Progenitor cell of endocrine pancreas (in vitro differentiated cells): ENCODE results near the gene NOTCH1. TPM values are rescaled to one million over a fixed set of nuclear protein-coding genes. Genes with fewer than 3 reads are reported as not detected.

Source experiments
- DNase-seq: peaks from one replicate; pipeline ENCODE4 v3.0.0; 2021; ENCODE audit warnings: low spot score; ENCODE audit not compliant: unreplicated experiment
- H3K27ac Mint-ChIP-seq: 2 replicates; pipeline ENCODE4 v1.8.0; 2021; ENCODE audit warnings: mild to moderate bottlenecking, moderate library complexity, mixed read lengths
- H3K27me3 Mint-ChIP-seq: 2 replicates; pipeline ENCODE4 v1.8.0; 2021; ENCODE audit warnings: mixed read lengths
- H3K36me3 Mint-ChIP-seq: 2 replicates; pipeline ENCODE4 v1.8.0; 2022; ENCODE audit warnings: mixed read lengths; ENCODE audit not compliant: insufficient read depth
- H3K4me1 Mint-ChIP-seq: 2 replicates; pipeline ENCODE4 v1.8.0; 2021; ENCODE audit warnings: low read depth, mixed read lengths
- H3K4me3 Mint-ChIP-seq: 2 replicates; pipeline ENCODE4 v1.8.0; 2021; ENCODE audit warnings: low read depth, mild to moderate bottlenecking, moderate library complexity, mixed read lengths
- H3K9me3 Mint-ChIP-seq: 2 replicates; pipeline ENCODE4 v1.8.0; 2021; ENCODE audit warnings: low read depth, mixed read lengths
- total RNA-seq: library from RNA; stranded (reverse); gene quantifications from 2 replicates; pipeline ENCODE4 v1.2.1, GENCODE V29; 2021
- TF ChIP-seq, protein P1 (sequence below): fragments of 200-600 bp; sonication (generic); IDR thresholded peaks from one replicate; pipeline ENCODE4 v1.5.0; 2021; ENCODE audit warnings: antibody characterized with exemption, mild to moderate bottlenecking; ENCODE audit not compliant: unreplicated experiment

NOTCH1 gene
- total RNA-seq, 1 donor from 2014 or later: 130 TPM

DNA sequence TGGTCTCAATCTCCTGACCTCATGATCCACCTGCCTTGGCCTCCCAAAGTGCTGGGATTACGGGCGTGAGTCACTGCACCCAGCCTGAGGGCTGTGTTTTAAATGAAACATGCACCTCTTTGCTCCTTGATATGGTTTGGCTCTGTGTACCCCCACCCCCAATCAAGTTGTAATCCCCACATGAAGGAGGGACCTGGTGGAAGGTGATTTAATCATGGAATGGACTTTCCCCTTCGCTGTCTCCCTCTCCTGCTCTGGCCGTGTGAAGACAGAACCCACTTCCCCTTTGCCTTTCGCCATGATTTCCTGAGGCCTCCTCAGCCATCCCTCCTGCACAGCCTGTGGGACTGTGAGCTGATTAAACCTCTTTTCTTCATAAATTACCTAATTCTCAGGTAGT, 12.5 kb upstream of the NOTCH1 start:
- DNase-seq: no peak
- Mint-ChIP-seq H3K36me3 (peaks cover 4% of the 10 kb centered on the region), H3K4me1 (peaks cover 3% of the 10 kb centered on the region), H3K9me3 (peaks cover 11% of the 10 kb centered on the region), H3K4me3 (no peak overlapping the region), H3K27ac (no peak overlapping the region), H3K27me3 (peaks cover 23% of the 10 kb centered on the region)
- TF ChIP-seq, protein P1, sequence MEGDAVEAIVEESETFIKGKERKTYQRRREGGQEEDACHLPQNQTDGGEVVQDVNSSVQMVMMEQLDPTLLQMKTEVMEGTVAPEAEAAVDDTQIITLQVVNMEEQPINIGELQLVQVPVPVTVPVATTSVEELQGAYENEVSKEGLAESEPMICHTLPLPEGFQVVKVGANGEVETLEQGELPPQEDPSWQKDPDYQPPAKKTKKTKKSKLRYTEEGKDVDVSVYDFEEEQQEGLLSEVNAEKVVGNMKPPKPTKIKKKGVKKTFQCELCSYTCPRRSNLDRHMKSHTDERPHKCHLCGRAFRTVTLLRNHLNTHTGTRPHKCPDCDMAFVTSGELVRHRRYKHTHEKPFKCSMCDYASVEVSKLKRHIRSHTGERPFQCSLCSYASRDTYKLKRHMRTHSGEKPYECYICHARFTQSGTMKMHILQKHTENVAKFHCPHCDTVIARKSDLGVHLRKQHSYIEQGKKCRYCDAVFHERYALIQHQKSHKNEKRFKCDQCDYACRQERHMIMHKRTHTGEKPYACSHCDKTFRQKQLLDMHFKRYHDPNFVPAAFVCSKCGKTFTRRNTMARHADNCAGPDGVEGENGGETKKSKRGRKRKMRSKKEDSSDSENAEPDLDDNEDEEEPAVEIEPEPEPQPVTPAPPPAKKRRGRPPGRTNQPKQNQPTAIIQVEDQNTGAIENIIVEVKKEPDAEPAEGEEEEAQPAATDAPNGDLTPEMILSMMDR: no peak

DNA sequence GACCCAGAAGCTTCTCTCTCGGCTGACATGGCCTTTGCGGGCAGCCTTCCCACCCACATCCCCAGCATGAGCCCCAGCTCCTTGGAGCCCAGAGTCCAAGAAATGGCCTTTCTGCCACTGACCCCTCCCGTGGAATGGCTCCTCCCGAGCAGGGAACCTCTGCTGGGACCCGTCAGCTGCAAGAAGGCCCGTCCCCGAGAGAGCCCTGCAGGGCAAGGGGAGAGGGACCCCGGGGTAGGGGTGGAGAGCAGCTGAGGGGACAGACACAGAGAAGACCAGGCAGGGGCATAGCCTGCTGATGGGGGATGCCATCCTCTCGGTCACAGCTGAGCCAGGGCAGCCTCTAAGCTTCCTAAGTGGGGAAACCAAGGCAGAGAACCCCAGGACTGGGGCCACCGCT, 11.2 kb upstream of the NOTCH1 start:
- Mint-ChIP-seq H3K4me1 (peaks cover 6% of the 10 kb centered on the region), H3K4me3 (no peak overlapping the region), H3K36me3 (peaks cover 4% of the 10 kb centered on the region), H3K9me3 (peaks cover 11% of the 10 kb centered on the region), H3K27me3 (peaks cover 28% of the 10 kb centered on the region), H3K27ac (no peak overlapping the region)
- DNase-seq: no peak
- TF ChIP-seq, protein P1: no peak

DNA sequence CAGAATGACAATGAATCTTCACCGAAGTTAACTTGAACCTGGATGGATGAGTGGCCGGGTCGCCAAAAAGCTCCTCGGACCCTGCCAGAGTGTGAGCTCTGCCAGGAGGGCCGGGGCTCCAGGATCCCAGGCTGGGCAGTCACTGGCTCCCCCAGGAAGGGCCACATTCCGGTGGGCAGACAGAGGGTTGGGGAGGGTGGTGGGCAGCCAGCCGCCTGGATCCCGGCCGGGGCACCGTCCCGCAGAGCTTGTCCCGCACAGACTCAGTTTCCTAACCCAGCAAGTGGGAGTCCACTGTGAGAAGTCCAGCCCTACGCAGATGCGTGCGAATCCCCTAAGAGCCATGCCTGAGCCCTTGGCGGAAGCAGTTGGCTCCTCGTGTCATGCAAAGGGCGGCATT, 10.3 kb upstream of the NOTCH1 start:
- Mint-ChIP-seq H3K27ac (no peak overlapping the region), H3K4me1 (peaks cover 9% of the 10 kb centered on the region), H3K27me3 (peaks cover 28% of the 10 kb centered on the region), H3K36me3 (peaks cover 4% of the 10 kb centered on the region), H3K4me3 (no peak overlapping the region), H3K9me3 (peaks cover 11% of the 10 kb centered on the region)
- TF ChIP-seq, protein P1: no peak
- no peak for DNase-seq

DNA sequence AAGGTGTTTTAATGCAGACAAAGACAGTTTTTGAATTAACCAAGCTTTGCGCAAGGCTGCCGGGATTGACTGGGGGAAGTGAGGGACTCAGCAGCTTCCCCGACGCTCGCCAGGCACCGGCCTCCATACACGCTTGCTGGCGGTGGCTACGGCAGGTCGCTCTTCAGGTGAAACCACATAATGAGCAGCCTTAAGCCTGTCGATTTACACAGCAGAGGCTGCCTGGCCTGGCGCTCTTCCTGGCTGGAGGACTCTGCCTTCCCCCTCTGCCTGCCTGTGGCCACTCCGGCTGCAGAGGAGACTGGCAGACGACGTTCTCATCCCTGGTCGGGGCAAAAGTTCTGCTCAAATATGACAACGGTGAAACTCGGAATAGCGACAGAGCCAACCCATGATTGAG, 9.0 kb upstream of the NOTCH1 start:
- TF ChIP-seq, protein P1: no peak
- no peak overlapping the region for H3K4me3 Mint-ChIP-seq
- H3K4me1 Mint-ChIP-seq: peaks cover 9% of the 10 kb centered on the region
- H3K27ac Mint-ChIP-seq: no peak overlapping the region
- peaks cover 4% of the 10 kb centered on the region for H3K36me3 Mint-ChIP-seq
- no peak for DNase-seq
- H3K27me3 Mint-ChIP-seq: peaks cover 28% of the 10 kb centered on the region
- H3K9me3 Mint-ChIP-seq: peaks cover 7% of the 10 kb centered on the region

DNA sequence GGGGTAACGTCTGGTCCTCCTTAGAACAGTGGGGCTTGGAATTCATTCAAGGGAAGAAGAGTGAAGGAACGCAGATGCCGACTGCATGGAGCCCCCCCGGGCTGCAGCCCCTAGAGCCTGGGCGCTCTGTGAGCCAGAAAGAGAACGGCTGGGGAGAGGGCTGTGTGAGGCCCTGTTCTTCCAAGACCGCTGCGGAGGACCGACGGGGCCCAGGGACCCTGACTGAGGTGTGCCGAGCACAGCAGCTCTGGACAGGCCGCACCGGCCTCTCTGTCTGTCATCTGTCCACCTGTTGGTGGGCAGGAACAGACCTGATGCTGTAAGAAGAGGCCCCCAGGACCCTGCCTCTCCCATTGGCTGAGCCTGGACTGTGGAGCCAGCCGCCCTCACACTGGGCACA, 7.7 kb upstream of the NOTCH1 start:
- H3K36me3 Mint-ChIP-seq: peaks cover 1% of the 10 kb centered on the region
- peaks cover 9% of the 10 kb centered on the region for H3K4me1 Mint-ChIP-seq
- no peak overlapping the region for H3K4me3 Mint-ChIP-seq
- H3K9me3 Mint-ChIP-seq: peaks cover 2% of the 10 kb centered on the region
- DNase-seq: no peak
- peaks cover 24% of the 10 kb centered on the region for H3K27me3 Mint-ChIP-seq
- H3K27ac Mint-ChIP-seq: no peak overlapping the region
- TF ChIP-seq, protein P1: no peak
